GM18526 (cell line): ENCODE data around the gene ADAMTS2.

Source experiments
- POLR2A ChIP-seq: IDR thresholded peaks from 3 replicates; pipeline ENCODE4 v1.6.1; 2011; ENCODE audit not compliant: insufficient read length; ENCODE audit errors: extremely low read depth

Gene ADAMTS2

GRCh38 chr5:179361037-179361603, 15.9 kb upstream of the ADAMTS2 start:
- no peak for TF ChIP-seq POLR2A

- no peak for TF ChIP-seq POLR2A
Observed at GRCh38 chr5:179357031-179357430, 11.8 kb upstream of the ADAMTS2 start.

GRCh38 chr5:179355976-179356974, 11.0 kb upstream of the ADAMTS2 start:
- TF ChIP-seq POLR2A, result no peak

- no peak for TF ChIP-seq POLR2A
Observed at GRCh38 chr5:179354305-179354882, 9.1 kb upstream of the ADAMTS2 start.

- TF ChIP-seq POLR2A, result no peak
Observed at GRCh38 chr5:179348843-179349242, 3.6 kb upstream of the ADAMTS2 start.

- no peak for TF ChIP-seq POLR2A
Observed at GRCh38 chr5:179348011-179348530, 2.8 kb upstream of the ADAMTS2 start.

GRCh38 chr5:179347581-179347980, 2.3 kb upstream of the ADAMTS2 start:
- no peak for TF ChIP-seq POLR2A

GRCh38 chr5:179346875-179347274, 1.6 kb upstream of the ADAMTS2 start:
- no peak for TF ChIP-seq POLR2A

GRCh38 chr5:179346401-179346800, 1.1 kb upstream of the ADAMTS2 start:
- no peak for TF ChIP-seq POLR2A

- no peak for TF ChIP-seq POLR2A
Observed at GRCh38 chr5:179345183-179345432, 153 bp downstream of the ADAMTS2 start.

GRCh38 chr5:179344431-179345182, 654 bp downstream of the ADAMTS2 start:
- TF ChIP-seq POLR2A, result no peak

- TF ChIP-seq POLR2A, result no peak
Observed at GRCh38 chr5:179343719-179344430, 1.4 kb downstream of the ADAMTS2 start.

- TF ChIP-seq POLR2A, result no peak
Observed at GRCh38 chr5:179343021-179343718, 2.1 kb downstream of the ADAMTS2 start.

- TF ChIP-seq POLR2A, result no peak
Observed at GRCh38 chr5:179342577-179342976, 2.7 kb downstream of the ADAMTS2 start.
